Panc1 (cell line): ENCODE measurements around the gene COL4A3. TPM values are rescaled to one million over a fixed set of nuclear protein-coding genes. Genes with fewer than 3 reads are reported as not detected.

ENCODE experiments used
- ATAC-seq: fragments of 200-7000 bp; cut with Tn5 transposase; 2 replicates; pipeline ENCODE4 v1.9.1; 2020; ENCODE audit warnings: mild to moderate bottlenecking, moderate library complexity
- BruUV-seq: library from RNA; stranded (reverse); fragments of 400-500 nt; replicated peaks from 2 replicates; lab custom pipeline; 2021; lab: Mats Ljungman, UMichigan
- CTCF ChIA-PET: fragments of 300-600 bp; sonication (Branson Sonifier 250); formaldehyde crosslinking; loops from one replicate; lab custom pipeline; 2022; ENCODE audit warnings: antibody characterized with exemption; lab: Charles Lee
- POLR2A ChIA-PET: fragments of 300-600 bp; sonication (Branson Sonifier 250); formaldehyde crosslinking; loops from one replicate; lab custom pipeline; 2022; ENCODE audit warnings: antibody characterized with exemption; lab: Charles Lee
- DNase-seq: peaks from one replicate; pipeline ENCODE4 v3.0.0-alpha.2; 2010; ENCODE audit warnings: low read depth, low spot score
- H3K27ac ChIP-seq: 2 replicates; pipeline ENCODE4 v1.5.1; 2011; ENCODE audit warnings: mild to moderate bottlenecking, low read length, inconsistent platforms
- H3K27me3 ChIP-seq: fragments of 200-500 bp; sonication (Bioruptor generic); 2 replicates; pipeline ENCODE4 v1.6.0; 2014; ENCODE audit warnings: low read length, inconsistent platforms; ENCODE audit not compliant: control insufficient read depth, insufficient read depth
- H3K36me3 ChIP-seq: fragments of 200-500 bp; sonication (Bioruptor generic); 2 replicates; pipeline ENCODE4 v1.5.1; 2014; ENCODE audit warnings: inconsistent platforms, mild to moderate bottlenecking, low read length, moderate library complexity; ENCODE audit not compliant: control insufficient read depth, insufficient read depth
- H3K4me1 ChIP-seq: 2 replicates; pipeline ENCODE4 v1.5.1; 2011; ENCODE audit warnings: inconsistent platforms, mild to moderate bottlenecking, low read length, moderate library complexity; ENCODE audit not compliant: control insufficient read depth, insufficient read depth
- H3K4me3 ChIP-seq, 2 experiments: 2 replicates each; pipeline ENCODE4 v1.5.1; 2011 to 2012; ENCODE audit warnings: low read depth in 2 of 2, low read length in 2 of 2, mild to moderate bottlenecking in 2 of 2, inconsistent platforms in 1 of 2, moderate library complexity in 1 of 2
- H3K9me3 ChIP-seq: fragments of 200-500 bp; sonication (Bioruptor generic); 2 replicates; pipeline ENCODE4 v1.5.1; 2014; ENCODE audit warnings: low read depth, mild to moderate bottlenecking, inconsistent platforms, low read length, moderate library complexity; ENCODE audit not compliant: control insufficient read depth, insufficient read depth
- POLR2AphosphoS5 ChIP-seq: IDR thresholded peaks from 2 replicates; pipeline ENCODE4 v1.6.1; 2012; ENCODE audit warnings: mild to moderate bottlenecking, low read depth, low read length, moderate library complexity
- SIN3A ChIP-seq: IDR thresholded peaks from 2 replicates; pipeline ENCODE4 v1.6.1; 2012; ENCODE audit warnings: low read depth, mild to moderate bottlenecking, low read length, moderate library complexity, borderline replicate concordance; ENCODE audit not compliant: insufficient read depth
- TCF7L2 ChIP-seq: IDR thresholded peaks from 2 replicates; pipeline ENCODE4 v1.6.1; 2011; ENCODE audit warnings: mild to moderate bottlenecking, low read depth, low read length, inconsistent platforms
- in situ Hi-C: cut with HindIII; loops from 2 replicates; pipeline ENCODE4 v1.10.0; 2016; ENCODE audit warnings: low sequenced_read_pairs, low pct_unique_long_range_greater_than_20kb
- intact Hi-C: fragments of 100-400 bp; cut with micrococcal nuclease; formaldehyde crosslinking; loops from one replicate; pipeline ENCODE4 v1.10.0; 2022; ENCODE audit not compliant: unreplicated experiment
- total RNA-seq: library from RNA; stranded (reverse); gene quantifications from one replicate; pipeline ENCODE4 v1.2.1, GENCODE V29; 2021; ENCODE audit not compliant: unreplicated experiment
- TF ChIP-seq, protein P1 (sequence below): fragments of 450-650 bp; IDR thresholded peaks from 2 replicates; pipeline ENCODE4 v1.5.1; 2017; ENCODE audit warnings: mild to moderate bottlenecking
- TF ChIP-seq, protein P2 (sequence below), 2 experiments: IDR thresholded peaks; 2 replicates each; pipeline ENCODE4 v1.6.1; 2011 to 2012; ENCODE audit warnings: low read depth in 2 of 2, control low read depth in 1 of 2, low read length in 1 of 2, mild to moderate bottlenecking in 1 of 2, moderate library complexity in 1 of 2; ENCODE audit not compliant: insufficient read depth in 1 of 2

The COL4A3 gene
- total RNA-seq, 1 experiment from 2014 or later, result 0.18 TPM

DNA sequence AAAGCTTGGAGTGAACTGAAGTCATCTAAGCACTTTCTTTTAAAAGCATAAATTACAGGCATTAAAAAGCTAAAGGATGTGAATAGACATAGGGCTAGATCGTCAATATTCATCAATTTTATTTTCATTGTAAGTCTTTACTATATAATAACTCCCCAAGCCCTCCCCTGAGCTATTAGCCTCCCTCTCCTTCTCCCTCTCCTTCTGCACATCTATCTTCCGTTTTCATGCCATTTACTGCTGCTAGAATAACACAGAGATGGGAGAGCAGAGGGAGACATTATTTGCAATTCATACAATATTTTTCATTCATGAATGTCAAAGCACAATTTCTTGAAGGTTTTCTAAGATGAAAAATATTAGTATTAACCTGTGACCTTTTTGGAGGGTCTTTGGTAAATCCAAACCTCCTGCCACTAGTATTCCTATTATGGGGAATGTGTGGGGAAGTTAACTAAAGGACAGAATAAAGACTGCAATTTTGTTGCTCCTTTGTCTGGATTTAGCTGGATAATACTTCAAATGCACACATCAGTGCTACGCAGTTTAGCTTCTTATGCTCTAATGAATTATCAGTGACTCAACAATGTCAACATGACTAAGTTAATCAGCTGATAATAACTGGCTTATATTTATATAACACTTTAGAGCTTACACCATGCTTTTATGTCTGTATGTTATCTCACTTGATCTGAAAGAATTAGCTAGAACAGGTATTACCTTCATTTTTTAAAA is 132.4 kb downstream of the COL4A3 start:
- no peak for ATAC-seq
- intact Hi-C loops (no loop called here), in situ Hi-C loops (no loop called here)
- CTCF ChIA-PET, result no interaction called here
- TF ChIP-seq TCF7L2 (no peak), SIN3A (no peak), POLR2AphosphoS5 (no peak)
- Histone ChIP-seq H3K4me3 (no peak overlapping the region), H3K36me3 (no peaks in the 10 kb centered on the region), H3K27me3 (no peaks in the 10 kb centered on the region), H3K4me1 (no peaks in the 10 kb centered on the region), H3K9me3 (no peaks in the 10 kb centered on the region), H3K27ac (no peak overlapping the region)
- no TSS peak for BruUV-seq
- POLR2A ChIA-PET, result no interaction called here
- no peak for DNase-seq

DNA sequence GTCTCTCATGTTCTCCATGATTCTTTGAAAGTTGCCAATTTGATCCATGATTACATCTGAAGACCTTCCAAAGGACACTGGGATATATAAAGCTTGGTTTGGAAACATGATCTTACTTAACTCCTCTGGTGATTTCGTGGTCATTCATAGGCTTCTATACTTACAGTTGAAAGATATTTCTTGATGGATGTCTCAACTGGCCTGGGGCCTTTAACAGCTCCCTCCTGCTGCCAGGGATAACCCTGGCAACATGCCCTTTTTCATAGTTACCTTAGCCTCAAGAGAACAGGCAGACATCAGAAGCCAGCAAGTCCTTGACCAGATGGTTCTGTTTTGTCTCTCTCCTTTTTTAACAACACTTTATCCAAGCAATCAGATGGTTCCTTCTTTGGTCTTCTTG is 137.1 kb downstream of the COL4A3 start:
- Histone ChIP-seq H3K4me3 (no peak overlapping the region), H3K36me3 (no peaks in the 10 kb centered on the region), H3K4me1 (no peaks in the 10 kb centered on the region), H3K27me3 (no peaks in the 10 kb centered on the region), H3K9me3 (no peaks in the 10 kb centered on the region), H3K27ac (no peak overlapping the region)
- ChIA-PET CTCF (no interaction called here), POLR2A (no interaction called here)
- no peak for TF ChIP-seq SIN3A
- no peak for ATAC-seq
- no peak for DNase-seq
- BruUV-seq, result no TSS peak
- in situ Hi-C loops, result no loop called here
- intact Hi-C loops, result no loop called here

DNA sequence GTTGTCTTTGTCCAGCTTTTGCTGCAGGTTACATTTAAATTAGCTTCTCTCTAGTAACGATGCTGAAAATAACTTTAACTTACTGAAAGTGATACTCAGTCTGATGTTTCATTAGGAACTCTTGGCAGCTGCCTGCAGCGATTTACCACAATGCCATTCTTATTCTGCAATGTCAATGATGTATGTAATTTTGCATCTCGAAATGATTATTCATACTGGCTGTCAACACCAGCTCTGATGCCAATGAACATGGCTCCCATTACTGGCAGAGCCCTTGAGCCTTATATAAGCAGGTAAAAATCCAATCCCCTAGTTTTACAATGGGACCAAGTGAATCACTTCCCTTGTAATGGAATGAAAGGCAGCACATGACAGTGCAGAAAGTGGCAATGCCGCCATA is 144.4 kb downstream of the COL4A3 start:
- Histone ChIP-seq H3K4me3 (no peak overlapping the region), H3K9me3 (no peaks in the 10 kb centered on the region), H3K27ac (no peak overlapping the region), H3K4me1 (no peaks in the 10 kb centered on the region), H3K36me3 (no peaks in the 10 kb centered on the region), H3K27me3 (no peaks in the 10 kb centered on the region)
- BruUV-seq, result no TSS peak
- TF ChIP-seq, protein P1, sequence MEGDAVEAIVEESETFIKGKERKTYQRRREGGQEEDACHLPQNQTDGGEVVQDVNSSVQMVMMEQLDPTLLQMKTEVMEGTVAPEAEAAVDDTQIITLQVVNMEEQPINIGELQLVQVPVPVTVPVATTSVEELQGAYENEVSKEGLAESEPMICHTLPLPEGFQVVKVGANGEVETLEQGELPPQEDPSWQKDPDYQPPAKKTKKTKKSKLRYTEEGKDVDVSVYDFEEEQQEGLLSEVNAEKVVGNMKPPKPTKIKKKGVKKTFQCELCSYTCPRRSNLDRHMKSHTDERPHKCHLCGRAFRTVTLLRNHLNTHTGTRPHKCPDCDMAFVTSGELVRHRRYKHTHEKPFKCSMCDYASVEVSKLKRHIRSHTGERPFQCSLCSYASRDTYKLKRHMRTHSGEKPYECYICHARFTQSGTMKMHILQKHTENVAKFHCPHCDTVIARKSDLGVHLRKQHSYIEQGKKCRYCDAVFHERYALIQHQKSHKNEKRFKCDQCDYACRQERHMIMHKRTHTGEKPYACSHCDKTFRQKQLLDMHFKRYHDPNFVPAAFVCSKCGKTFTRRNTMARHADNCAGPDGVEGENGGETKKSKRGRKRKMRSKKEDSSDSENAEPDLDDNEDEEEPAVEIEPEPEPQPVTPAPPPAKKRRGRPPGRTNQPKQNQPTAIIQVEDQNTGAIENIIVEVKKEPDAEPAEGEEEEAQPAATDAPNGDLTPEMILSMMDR, result no peak
- TF ChIP-seq TCF7L2 (no peak), SIN3A (no peak), POLR2AphosphoS5 (no peak)
- TF ChIP-seq, protein P2, sequence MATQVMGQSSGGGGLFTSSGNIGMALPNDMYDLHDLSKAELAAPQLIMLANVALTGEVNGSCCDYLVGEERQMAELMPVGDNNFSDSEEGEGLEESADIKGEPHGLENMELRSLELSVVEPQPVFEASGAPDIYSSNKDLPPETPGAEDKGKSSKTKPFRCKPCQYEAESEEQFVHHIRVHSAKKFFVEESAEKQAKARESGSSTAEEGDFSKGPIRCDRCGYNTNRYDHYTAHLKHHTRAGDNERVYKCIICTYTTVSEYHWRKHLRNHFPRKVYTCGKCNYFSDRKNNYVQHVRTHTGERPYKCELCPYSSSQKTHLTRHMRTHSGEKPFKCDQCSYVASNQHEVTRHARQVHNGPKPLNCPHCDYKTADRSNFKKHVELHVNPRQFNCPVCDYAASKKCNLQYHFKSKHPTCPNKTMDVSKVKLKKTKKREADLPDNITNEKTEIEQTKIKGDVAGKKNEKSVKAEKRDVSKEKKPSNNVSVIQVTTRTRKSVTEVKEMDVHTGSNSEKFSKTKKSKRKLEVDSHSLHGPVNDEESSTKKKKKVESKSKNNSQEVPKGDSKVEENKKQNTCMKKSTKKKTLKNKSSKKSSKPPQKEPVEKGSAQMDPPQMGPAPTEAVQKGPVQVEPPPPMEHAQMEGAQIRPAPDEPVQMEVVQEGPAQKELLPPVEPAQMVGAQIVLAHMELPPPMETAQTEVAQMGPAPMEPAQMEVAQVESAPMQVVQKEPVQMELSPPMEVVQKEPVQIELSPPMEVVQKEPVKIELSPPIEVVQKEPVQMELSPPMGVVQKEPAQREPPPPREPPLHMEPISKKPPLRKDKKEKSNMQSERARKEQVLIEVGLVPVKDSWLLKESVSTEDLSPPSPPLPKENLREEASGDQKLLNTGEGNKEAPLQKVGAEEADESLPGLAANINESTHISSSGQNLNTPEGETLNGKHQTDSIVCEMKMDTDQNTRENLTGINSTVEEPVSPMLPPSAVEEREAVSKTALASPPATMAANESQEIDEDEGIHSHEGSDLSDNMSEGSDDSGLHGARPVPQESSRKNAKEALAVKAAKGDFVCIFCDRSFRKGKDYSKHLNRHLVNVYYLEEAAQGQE (IDR thresholded peaks at IDR 0.05; ENCODE audit: insufficient read depth in 1 of 2, low read depth in 2 of 2, low read length in 1 of 2), result no peak
- CTCF ChIA-PET, result no interaction called here
- POLR2A ChIA-PET, result no interaction called here
- in situ Hi-C loops (no loop called here), intact Hi-C loops (no loop called here)
- no peak for ATAC-seq
- DNase-seq, result no peak
